Activated CD4-positive, alpha-beta T cell treated with anti-CD3 and anti-CD28 coated beads, Interleukin-2, amount 10 ng/mL, durations not matched to agents 7 days and 5 days (primary cell): ENCODE data around the gene C2orf80. TPM values are rescaled to one million over a fixed set of nuclear protein-coding genes. Genes with fewer than 3 reads are reported as not detected.
A peak's percentile ranks its signal among the peaks of the same experiment; 100 is the strongest.

Experiments used
- CTCF ChIA-PET: fragments of 350-600 bp; sonication (Branson Sonifier 250); formaldehyde crosslinking; loops from one replicate; lab custom pipeline; 2021; ENCODE audit warnings: antibody characterized with exemption; lab: Charles Lee
- POLR2A ChIA-PET: fragments of 350-600 bp; sonication (Branson Sonifier 250); formaldehyde crosslinking; loops from one replicate; lab custom pipeline; 2021; ENCODE audit warnings: antibody characterized with exemption; lab: Charles Lee
- DNase-seq: peaks from one replicate; pipeline ENCODE4 v3.0.0-alpha.2; 2020
- H3K27ac Mint-ChIP-seq: one replicate; pipeline ENCODE4 v1.8.0; 2021; ENCODE audit warnings: mild to moderate bottlenecking, moderate library complexity, mixed read lengths
- H3K27me3 Mint-ChIP-seq: one replicate; pipeline ENCODE4 v1.8.0; 2021; ENCODE audit warnings: mixed read lengths
- H3K36me3 Mint-ChIP-seq: one replicate; pipeline ENCODE4 v1.8.0; 2021; ENCODE audit warnings: low read depth, mixed read lengths
- H3K4me1 Mint-ChIP-seq: one replicate; pipeline ENCODE4 v1.8.0; 2021; ENCODE audit warnings: mixed read lengths
- H3K4me3 Mint-ChIP-seq: one replicate; pipeline ENCODE4 v1.8.0; 2021; ENCODE audit warnings: mild to moderate bottlenecking, moderate library complexity, mixed read lengths
- H3K9me3 Mint-ChIP-seq: one replicate; pipeline ENCODE4 v1.8.0; 2021; ENCODE audit warnings: mixed read lengths
- total RNA-seq, 2 experiments: library from RNA; stranded (reverse); gene quantifications; one replicate each; pipeline ENCODE4 v1.2.3, GENCODE V29; 2021

C2orf80 gene
- total RNA-seq, 2 experiments from 2014 or later: not detected

GRCh38 chr2:208195531-208195930 is 5.7 kb upstream of the C2orf80 start:
- no peak for DNase-seq
- ChIA-PET POLR2A (no interaction called here), CTCF (no interaction called here)
- Mint-ChIP-seq H3K27ac (no peak overlapping the region), H3K27me3 (no peaks in the 10 kb centered on the region), H3K4me3 (no peak overlapping the region), H3K36me3 (no peaks in the 10 kb centered on the region), H3K9me3 (no peaks in the 10 kb centered on the region), H3K4me1 (no peaks in the 10 kb centered on the region)

GRCh38 chr2:208192611-208193236 is 2.9 kb upstream of the C2orf80 start:
- ChIA-PET POLR2A (no interaction called here), CTCF (interaction anchor here (1.2 kb wide), 1 partner anchor 22 kb away, joined by 3 read pairs; no protein-coding TSS in a partner anchor)
- no peaks in the 10 kb centered on the region for H3K9me3 Mint-ChIP-seq
- H3K27ac Mint-ChIP-seq: no peak overlapping the region
- H3K36me3 Mint-ChIP-seq: no peaks in the 10 kb centered on the region
- no peaks in the 10 kb centered on the region for H3K27me3 Mint-ChIP-seq
- H3K4me3 Mint-ChIP-seq: no peak overlapping the region
- no peak for DNase-seq
- H3K4me1 Mint-ChIP-seq: no peaks in the 10 kb centered on the region

- Mint-ChIP-seq H3K36me3 (no peaks in the 10 kb centered on the region), H3K4me1 (no peaks in the 10 kb centered on the region), H3K27me3 (peaks cover 9% of the 10 kb centered on the region), H3K9me3 (no peaks in the 10 kb centered on the region), H3K4me3 (no peak overlapping the region), H3K27ac (no peak overlapping the region)
- ChIA-PET CTCF (interaction anchor here (0.7 kb wide), 1 partner anchor 15 kb away, joined by 3 read pairs; no protein-coding TSS in a partner anchor), POLR2A (no interaction called here)
- DNase-seq: no peak
These were observed 591 bp downstream of the C2orf80 start for GRCh38 chr2:208189069-208189809.

GRCh38 chr2:208186893-208187292 is 2.9 kb downstream of the C2orf80 start:
- ChIA-PET CTCF (no interaction called here), POLR2A (no interaction called here)
- no peaks in the 10 kb centered on the region for H3K9me3 Mint-ChIP-seq
- H3K27ac Mint-ChIP-seq: no peak overlapping the region
- peaks cover 18% of the 10 kb centered on the region for H3K27me3 Mint-ChIP-seq
- DNase-seq: no peak
- no peaks in the 10 kb centered on the region for H3K36me3 Mint-ChIP-seq
- no peak overlapping the region for H3K4me3 Mint-ChIP-seq
- no peaks in the 10 kb centered on the region for H3K4me1 Mint-ChIP-seq

GRCh38 chr2:208186465-208186864 is 3.4 kb downstream of the C2orf80 start:
- H3K27me3 Mint-ChIP-seq: peaks cover 18% of the 10 kb centered on the region
- H3K36me3 Mint-ChIP-seq: no peaks in the 10 kb centered on the region
- no peaks in the 10 kb centered on the region for H3K9me3 Mint-ChIP-seq
- H3K27ac Mint-ChIP-seq: no peak overlapping the region
- ChIA-PET POLR2A (no interaction called here), CTCF (no interaction called here)
- H3K4me1 Mint-ChIP-seq: no peaks in the 10 kb centered on the region
- no peak for DNase-seq
- no peak overlapping the region for H3K4me3 Mint-ChIP-seq

GRCh38 chr2:208183972-208184705 is 5.7 kb downstream of the C2orf80 start:
- no peaks in the 10 kb centered on the region for H3K9me3 Mint-ChIP-seq
- peaks cover 18% of the 10 kb centered on the region for H3K27me3 Mint-ChIP-seq
- POLR2A ChIA-PET: no interaction called here
- no peak overlapping the region for H3K4me3 Mint-ChIP-seq
- DNase-seq: no peak
- CTCF ChIA-PET: interaction anchor here (1.1 kb wide), 1 partner anchor 9 kb away, joined by 4 read pairs; no protein-coding TSS in a partner anchor
- no peaks in the 10 kb centered on the region for H3K36me3 Mint-ChIP-seq
- H3K4me1 Mint-ChIP-seq: no peaks in the 10 kb centered on the region
- H3K27ac Mint-ChIP-seq: no peak overlapping the region

- no peak overlapping the region for H3K4me3 Mint-ChIP-seq
- H3K27me3 Mint-ChIP-seq: peaks cover 18% of the 10 kb centered on the region
- ChIA-PET POLR2A (no interaction called here), CTCF (interaction anchor here (1.1 kb wide), 1 partner anchor 8 kb away, joined by 4 read pairs; no protein-coding TSS in a partner anchor)
- no peaks in the 10 kb centered on the region for H3K9me3 Mint-ChIP-seq
- H3K27ac Mint-ChIP-seq: no peak overlapping the region
- no peaks in the 10 kb centered on the region for H3K4me1 Mint-ChIP-seq
- no peak for DNase-seq
- no peaks in the 10 kb centered on the region for H3K36me3 Mint-ChIP-seq
These were observed 6.3 kb downstream of the C2orf80 start for GRCh38 chr2:208183526-208183925.

- ChIA-PET CTCF (no interaction called here), POLR2A (no interaction called here)
- no peaks in the 10 kb centered on the region for H3K4me1 Mint-ChIP-seq
- no peaks in the 10 kb centered on the region for H3K9me3 Mint-ChIP-seq
- DNase-seq: no peak
- H3K27ac Mint-ChIP-seq: no peak overlapping the region
- no peak overlapping the region for H3K4me3 Mint-ChIP-seq
- no peaks in the 10 kb centered on the region for H3K36me3 Mint-ChIP-seq
- peaks cover 18% of the 10 kb centered on the region for H3K27me3 Mint-ChIP-seq
These were observed 7.0 kb downstream of the C2orf80 start for GRCh38 chr2:208182835-208183234.

- H3K4me1 Mint-ChIP-seq: peaks cover 3% of the 10 kb centered on the region
- no peak overlapping the region for H3K4me3 Mint-ChIP-seq
- DNase-seq: no peak
- H3K27me3 Mint-ChIP-seq: peaks cover 8% of the 10 kb centered on the region
- ChIA-PET CTCF (no interaction called here), POLR2A (no interaction called here)
- H3K27ac Mint-ChIP-seq: no peak overlapping the region
- H3K9me3 Mint-ChIP-seq: no peaks in the 10 kb centered on the region
- no peaks in the 10 kb centered on the region for H3K36me3 Mint-ChIP-seq
These were observed 10.7 kb downstream of the C2orf80 start for GRCh38 chr2:208179028-208179609.

- CTCF ChIA-PET: interaction anchor here (0.6 to 1.3 kb wide), 5 partner anchors 8 to 1692 kb away, joined by 3 to 10 read pairs (median 3); partner anchors contain the start of gene IDH1
- no peaks in the 10 kb centered on the region for H3K27me3 Mint-ChIP-seq
- H3K9me3 Mint-ChIP-seq: no peaks in the 10 kb centered on the region
- no peak for DNase-seq
- H3K27ac Mint-ChIP-seq: no peak overlapping the region
- no peaks in the 10 kb centered on the region for H3K36me3 Mint-ChIP-seq
- POLR2A ChIA-PET: no interaction called here
- no peak overlapping the region for H3K4me3 Mint-ChIP-seq
- peaks cover 5% of the 10 kb centered on the region for H3K4me1 Mint-ChIP-seq
These were observed 14.0 kb downstream of the C2orf80 start for GRCh38 chr2:208175840-208176153.

GRCh38 chr2:208175069-208175839 is 14.6 kb downstream of the C2orf80 start:
- ChIA-PET CTCF (interaction anchor here (0.6 to 1.3 kb wide), 5 partner anchors 8 to 1693 kb away, joined by 3 to 10 read pairs (median 3); partner anchors contain the start of gene IDH1), POLR2A (no interaction called here)
- Mint-ChIP-seq H3K27me3 (peaks cover under 1% of the 10 kb centered on the region), H3K9me3 (no peaks in the 10 kb centered on the region), H3K4me1 (peaks cover 5% of the 10 kb centered on the region), H3K4me3 (no peak overlapping the region), H3K27ac (no peak overlapping the region), H3K36me3 (no peaks in the 10 kb centered on the region)
- DNase-seq: peak; percentile 63

GRCh38 chr2:208174144-208174543 is 15.7 kb downstream of the C2orf80 start:
- no peak for DNase-seq
- no peaks in the 10 kb centered on the region for H3K36me3 Mint-ChIP-seq
- H3K4me3 Mint-ChIP-seq: no peak overlapping the region
- H3K27ac Mint-ChIP-seq: no peak overlapping the region
- H3K9me3 Mint-ChIP-seq: no peaks in the 10 kb centered on the region
- H3K27me3 Mint-ChIP-seq: peaks cover 4% of the 10 kb centered on the region
- peaks cover 5% of the 10 kb centered on the region for H3K4me1 Mint-ChIP-seq
- POLR2A ChIA-PET: no interaction called here
- CTCF ChIA-PET: interaction anchor here (1.3 kb wide), 1 partner anchor 32 kb away, joined by 3 read pairs; no protein-coding TSS in a partner anchor
